GM11168 (cell line): ENCODE data around the gene KNDC1.
"Not testable (repeated sequence)": the region's sequence is repeated elsewhere in the genome, so short reads cannot be mapped to it uniquely, and the experiment has no call there.

Source experiments
- in situ Hi-C: fragments of 300-500 bp; cut with MboI; formaldehyde crosslinking; loops from one replicate; pipeline ENCODE4 v1.12.0; 2022; ENCODE audit warnings: low sequenced_read_pairs; ENCODE audit not compliant: unreplicated experiment

The KNDC1 gene

DNA sequence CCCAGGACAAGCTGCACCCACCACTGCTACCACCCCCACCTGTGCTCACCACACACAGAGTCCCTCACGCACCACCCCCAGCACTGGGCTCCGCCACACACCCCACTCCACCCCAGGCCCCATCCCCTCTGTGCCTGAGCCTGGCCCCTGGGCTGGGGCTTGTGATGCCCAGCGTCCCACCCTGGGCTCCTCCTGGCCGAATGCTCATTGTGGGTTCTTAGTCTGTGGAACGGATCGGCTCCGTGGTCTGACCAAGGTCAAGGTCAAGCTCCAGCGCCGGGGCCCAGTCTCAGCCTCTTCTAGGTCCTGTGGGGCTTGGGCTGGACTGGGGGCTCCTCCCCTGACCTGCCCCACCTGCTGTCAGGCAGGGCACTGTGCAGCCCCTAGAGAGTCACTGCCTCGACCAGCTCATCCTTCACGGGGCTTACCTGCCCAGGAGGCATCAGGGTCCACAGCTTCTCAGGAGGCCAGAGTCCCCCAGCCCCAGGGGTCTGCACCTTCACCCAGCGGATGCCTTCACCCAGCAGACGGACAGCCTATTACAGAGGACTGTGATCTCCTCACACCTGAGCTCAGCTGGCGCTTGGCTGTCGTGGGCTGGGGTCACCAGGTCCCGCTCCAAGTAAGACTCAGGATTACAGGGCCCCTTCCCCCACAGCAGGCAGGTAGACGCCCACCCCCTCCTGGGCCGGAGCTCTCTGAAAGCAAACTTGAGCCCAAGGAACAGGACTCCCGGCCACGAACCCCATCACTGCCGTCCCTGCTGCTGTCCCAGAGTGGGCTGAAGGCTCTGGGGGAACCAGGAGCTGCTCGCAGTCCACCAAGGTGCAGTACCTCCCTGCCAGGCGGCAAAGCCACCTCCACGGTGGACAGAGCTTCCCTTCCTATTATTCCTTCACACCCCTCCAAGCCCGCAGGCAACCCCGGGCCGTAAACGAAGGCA lies 54.7 kb downstream of the KNDC1 start:
- in situ Hi-C loops: no loop called here

DNA sequence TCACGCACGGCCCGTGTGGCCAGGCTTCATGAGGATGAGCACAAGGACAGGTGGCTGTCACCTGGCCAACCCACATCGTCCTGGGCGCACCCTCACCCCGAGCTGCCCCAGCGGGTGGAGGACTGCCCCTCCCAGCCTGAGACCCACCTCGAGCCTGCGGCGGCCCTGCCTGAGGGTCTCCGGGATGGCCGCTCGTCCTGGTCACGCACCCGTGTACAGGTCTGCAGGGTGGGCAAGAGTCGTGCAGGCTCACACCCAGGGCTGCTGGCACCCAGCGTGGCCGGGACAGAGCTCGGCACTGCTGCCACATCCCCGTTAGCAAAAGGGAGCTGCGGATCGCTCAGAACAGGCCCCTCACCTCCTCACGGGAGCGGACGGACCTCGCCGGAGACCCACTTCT lies 55.6 kb downstream of the KNDC1 start:
- in situ Hi-C loops: no loop called here

- in situ Hi-C loops: no loop called here
These were observed 56.8 kb downstream of the KNDC1 start for GRCh38 chr10:133216776-133217175.

DNA sequence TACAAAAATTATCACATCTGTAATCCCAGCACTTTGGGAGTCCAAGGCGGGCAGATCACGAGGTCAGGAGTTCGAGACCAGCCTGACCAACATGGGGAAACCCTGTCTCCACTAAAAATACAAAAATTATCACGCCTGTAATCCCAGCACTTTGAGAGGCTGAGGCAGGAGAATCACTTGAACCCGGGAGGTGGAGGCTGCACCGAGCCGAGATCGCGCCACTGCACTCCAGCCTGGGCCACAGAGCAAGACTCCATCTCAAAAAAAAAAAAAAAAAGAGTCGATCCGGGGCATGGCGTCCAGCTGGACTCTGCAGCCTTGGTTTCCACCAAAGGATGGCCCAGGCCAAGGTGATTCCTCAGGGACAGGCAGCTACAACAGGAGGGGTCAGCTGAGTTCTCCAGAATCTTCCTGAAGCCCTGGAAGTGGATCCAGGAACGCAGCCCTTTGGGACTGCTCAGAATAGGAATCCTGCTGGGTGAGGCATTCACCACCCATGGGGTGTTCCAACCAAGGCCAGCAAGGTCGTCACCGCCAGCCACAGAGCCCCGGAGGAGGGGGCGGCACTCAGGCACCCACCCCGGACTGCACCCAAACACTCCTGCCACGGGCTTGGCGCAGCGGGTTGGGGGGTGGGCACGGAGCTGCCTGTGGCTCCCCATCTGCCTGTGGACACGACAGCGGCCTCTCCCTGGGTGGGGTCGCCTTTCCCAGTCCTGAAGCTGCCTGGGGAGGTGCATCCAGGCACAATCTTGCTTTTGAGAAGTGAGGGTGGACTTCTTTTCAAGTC lies 58.0 kb downstream of the KNDC1 start:
- in situ Hi-C loops: no loop called here

GRCh38 chr10:133218891-133219290 lies 58.9 kb downstream of the KNDC1 start:
- in situ Hi-C loops: no loop called here

- in situ Hi-C loops: no loop called here
These were observed 59.8 kb downstream of the KNDC1 start for GRCh38 chr10:133219782-133220181.

DNA sequence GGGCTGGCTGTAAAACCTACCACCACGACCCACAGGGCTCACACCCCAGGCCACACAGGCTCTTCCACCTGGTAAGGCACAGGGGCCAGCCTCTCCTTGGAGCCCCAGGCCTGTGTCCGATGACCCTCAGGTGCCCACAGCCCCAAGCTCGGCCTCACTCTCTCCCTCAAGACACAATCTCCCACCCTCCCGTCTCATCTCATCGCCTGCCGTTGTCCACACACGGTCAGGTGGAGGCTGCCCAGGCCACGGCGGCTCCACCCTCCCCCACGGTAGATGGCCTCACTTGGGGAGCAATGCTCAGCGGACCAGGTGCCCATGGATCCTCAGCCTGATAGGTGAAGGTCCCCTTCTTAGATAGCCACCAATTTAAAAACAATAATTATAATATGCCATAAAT lies 61.3 kb downstream of the KNDC1 start:
- in situ Hi-C loops: no loop called here

- in situ Hi-C loops: not testable (repeated sequence)
These were observed 61.7 kb downstream of the KNDC1 start for GRCh38 chr10:133221756-133222155.

DNA sequence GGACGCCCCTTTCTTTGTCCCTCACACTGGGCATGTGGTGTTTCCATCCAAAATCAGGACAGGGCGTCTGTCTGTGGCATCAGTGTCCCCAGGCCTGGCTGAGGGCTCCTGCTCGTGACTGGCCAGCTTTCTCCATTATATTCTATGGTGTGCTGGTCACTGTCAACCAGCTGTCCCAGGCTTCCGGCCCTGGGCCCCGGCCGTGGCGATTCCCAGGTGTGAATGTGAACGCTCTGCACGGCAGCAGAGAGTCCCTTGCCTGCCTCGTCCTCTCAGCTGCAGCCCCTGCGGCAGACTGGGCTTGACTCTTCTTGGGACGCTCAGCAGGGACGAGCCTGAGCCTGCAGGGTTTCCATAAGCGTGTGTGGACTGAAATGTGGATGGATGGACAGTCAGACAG lies 64.1 kb downstream of the KNDC1 start:
- in situ Hi-C loops: no loop called here

- in situ Hi-C loops: no loop called here
These were observed 64.8 kb downstream of the KNDC1 start for GRCh38 chr10:133224756-133225372.

DNA sequence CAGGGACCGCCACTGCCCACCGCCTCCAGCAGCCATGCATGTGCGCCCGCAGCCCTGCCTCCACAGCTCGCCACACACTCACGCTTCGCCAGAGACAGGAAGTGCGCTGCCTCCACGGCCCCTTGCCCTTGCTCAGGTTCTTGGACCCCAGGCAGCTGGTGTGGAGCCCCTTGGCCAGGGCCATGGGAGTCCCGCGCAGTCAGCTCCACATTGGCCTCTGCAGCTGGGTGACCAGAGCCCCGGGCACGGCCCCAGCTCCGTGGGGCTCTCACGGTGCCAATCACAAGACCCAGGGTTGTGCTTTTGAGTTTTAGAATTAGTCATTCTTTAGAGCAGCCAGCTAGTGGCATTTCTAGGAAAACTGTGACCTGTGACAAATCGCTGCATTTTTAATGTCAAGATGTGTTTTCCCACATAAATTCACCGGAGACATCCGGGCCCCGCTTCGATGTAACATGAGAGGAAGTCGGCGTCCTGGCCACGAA lies 65.7 kb downstream of the KNDC1 start:
- in situ Hi-C loops: no loop called here

DNA sequence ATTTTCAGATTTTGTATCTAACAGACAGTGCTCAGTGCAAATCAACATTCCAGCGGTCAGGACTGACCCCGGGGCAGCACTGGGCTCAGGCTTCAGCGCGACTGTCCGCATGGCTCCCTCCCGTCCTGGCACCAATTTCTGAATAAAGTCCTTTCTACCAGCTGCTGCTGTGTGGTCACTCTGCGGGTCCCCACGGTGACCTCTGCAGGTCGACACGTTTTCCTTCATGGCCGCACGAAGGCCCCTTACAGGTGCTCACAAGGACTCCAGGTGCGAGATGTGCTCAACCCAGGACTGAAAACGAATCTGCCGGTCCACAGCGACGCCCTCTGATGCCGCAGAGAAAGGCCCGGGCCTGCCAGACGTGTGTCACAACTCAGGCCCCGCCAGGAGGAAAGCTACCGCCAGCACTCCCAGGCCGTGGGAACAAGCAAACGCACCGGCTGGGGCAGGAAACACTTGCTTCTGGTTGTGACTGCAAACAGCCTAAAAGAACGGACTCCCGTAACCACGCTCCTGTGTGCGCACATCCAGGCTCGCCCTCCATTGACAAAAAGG lies 66.3 kb downstream of the KNDC1 start:
- in situ Hi-C loops: no loop called here

DNA sequence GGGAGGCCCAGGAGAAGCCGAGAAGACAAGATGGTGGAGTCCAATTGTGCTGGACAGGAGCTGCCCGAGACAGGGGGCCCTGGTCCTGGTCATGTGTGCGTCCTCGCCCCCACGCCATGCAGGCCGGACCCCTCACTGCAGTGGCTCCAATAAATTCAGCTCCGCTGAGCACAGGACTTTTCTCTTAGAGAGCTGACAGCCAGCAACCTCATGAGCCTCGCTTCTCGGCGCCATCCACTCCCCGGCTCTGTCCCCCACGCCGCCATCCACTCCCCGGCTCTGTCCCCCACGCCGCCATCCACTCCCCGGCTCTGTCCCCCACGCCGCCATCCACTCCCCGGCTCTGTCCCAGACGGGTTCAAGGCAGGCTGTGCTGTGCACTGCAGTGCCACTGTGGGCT lies 67.2 kb downstream of the KNDC1 start:
- in situ Hi-C loops: no loop called here

DNA sequence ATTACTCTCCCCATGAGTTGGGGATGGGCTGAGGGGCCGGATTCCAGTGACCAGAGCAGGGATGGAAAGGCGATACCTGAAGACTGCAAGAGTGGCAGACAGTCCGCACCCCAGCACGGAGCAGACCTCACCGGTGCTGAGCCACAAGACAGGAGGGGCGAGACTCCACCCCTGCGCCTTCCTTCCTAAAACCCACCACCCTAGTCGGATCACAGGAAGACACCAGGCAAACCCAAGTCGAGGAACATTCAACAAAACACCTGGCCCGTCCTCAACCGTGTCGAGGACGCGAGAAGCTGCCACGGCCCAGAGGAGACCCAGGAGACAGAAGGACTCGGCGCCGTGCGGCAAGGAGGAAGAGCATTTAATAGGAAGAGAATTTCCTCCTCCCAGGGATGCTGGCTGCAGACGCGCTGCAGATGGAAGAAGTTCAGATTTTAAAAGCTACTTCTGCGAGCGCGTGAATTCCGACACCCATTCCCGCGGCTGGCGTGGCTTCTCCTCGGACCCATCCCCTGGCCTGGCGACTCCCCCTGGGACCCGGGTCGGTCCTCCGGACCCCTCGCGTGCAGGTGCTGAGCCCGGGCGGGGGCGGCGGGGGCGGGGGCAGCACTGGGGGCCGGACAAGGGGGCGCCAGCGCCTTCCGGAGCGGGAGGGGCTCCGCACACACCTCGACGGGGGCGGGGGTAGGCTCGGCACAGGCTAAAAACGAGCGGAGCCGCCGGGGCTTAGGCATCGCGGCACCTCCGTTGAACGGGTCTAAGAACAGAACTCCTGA lies 69.4 kb downstream of the KNDC1 start:
- in situ Hi-C loops: loop anchor here (10.0 kb wide), 1 partner anchor 85 kb away; no protein-coding TSS in a partner anchor

DNA sequence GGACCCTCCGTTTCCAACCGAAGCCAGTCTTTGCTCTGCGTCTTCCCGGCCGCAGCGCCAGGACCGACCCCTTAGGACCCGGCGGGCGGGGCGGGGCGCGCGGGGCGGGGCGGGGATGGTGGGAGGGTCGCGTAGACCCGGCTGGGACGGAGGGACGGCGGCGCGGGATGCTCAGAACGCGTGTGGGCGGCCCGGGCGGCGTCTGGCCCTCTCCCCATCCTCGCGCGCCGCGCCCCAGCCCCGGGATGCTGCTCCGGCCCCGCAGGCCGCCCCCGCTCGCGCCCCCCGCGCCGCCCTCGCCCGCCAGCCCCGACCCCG lies 70.0 kb downstream of the KNDC1 start, which contains the start of gene UTF1:
TSS of gene UTF1 (plus strand) at position 174 of the 318 bp plus-strand sequence. CDS start at position 246, 72 bp downstream.
- in situ Hi-C loops: loop anchor here (10.0 kb wide), 1 partner anchor 85 kb away; no protein-coding TSS in a partner anchor

- in situ Hi-C loops: loop anchor here (10.0 kb wide), 1 partner anchor 86 kb away; no protein-coding TSS in a partner anchor
These were observed 70.6 kb downstream of the KNDC1 start for GRCh38 chr10:133230387-133231195.

DNA sequence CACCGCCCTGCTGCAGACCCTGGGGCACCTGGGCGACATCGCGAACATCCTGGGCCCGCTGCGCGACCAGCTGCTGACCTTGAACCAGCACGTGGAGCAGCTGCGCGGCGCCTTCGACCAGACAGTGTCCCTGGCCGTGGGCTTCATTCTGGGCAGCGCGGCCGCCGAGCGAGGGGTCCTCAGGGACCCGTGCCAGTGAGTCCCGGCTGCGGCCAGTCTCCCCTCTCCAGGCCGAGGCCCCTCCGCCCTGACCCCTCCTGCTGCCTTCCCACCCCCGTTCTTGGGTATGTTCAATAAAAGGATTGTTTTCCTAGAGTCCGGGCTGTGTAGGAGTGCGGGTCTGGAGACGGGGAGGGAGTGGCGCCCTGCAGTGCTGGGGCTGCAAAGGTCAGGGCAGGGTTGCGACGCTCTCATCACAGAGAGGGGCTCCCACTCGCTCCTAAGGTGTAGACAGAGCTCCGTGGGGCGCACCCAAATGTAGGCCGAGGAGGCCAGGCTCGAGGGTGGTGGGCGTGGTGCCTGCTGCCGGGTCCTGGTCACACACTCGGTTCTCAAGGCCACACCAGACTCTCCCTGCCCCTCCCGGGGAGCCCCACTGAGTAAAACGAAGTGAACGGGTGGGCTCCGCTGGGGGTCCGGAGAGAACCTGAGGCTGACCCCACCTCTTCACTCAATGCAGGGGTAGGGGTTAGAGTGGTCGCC lies 71.4 kb downstream of the KNDC1 start:
- in situ Hi-C loops: loop anchor here (10.0 kb wide), 1 partner anchor 87 kb away; no protein-coding TSS in a partner anchor
